ENCODE results near the gene MAN2A2. TPM values are rescaled to one million over a fixed set of nuclear protein-coding genes. Genes with fewer than 3 reads are reported as not detected.

Gene MAN2A2
- total RNA-seq, 1 donor: 15.1 TPM

- DNase-seq (ENCODE audit: low read depth): no peak
- no peak for TF ChIP-seq CTCF (IDR thresholded peaks at IDR 0.05; ENCODE audit: insufficient read depth, low read depth, low read length)
- H3K4me3 ChIP-seq (ENCODE audit: low read depth, low read length): no peak overlapping the region
Measured at GRCh38 chr15:90967206-90967605, 64.1 kb downstream of the MAN2A2 start.

- no peak for DNase-seq (ENCODE audit: low read depth)
- H3K4me3 ChIP-seq (ENCODE audit: low read depth, low read length): no peak overlapping the region
- no peak for TF ChIP-seq CTCF (IDR thresholded peaks at IDR 0.05; ENCODE audit: insufficient read depth, low read depth, low read length)
Measured at GRCh38 chr15:90968434-90968833, 65.3 kb downstream of the MAN2A2 start.

GRCh38 chr15:90970274-90970673 lies 67.2 kb downstream of the MAN2A2 start:
- no peak for DNase-seq (ENCODE audit: low read depth)
- no peak for TF ChIP-seq CTCF (IDR thresholded peaks at IDR 0.05; ENCODE audit: insufficient read depth, low read depth, low read length)
- no peak overlapping the region for H3K4me3 ChIP-seq (ENCODE audit: low read depth, low read length)

GRCh38 chr15:90972133-90972532 lies 69.0 kb downstream of the MAN2A2 start:
- H3K4me3 ChIP-seq (ENCODE audit: low read depth, low read length): no peak overlapping the region
- TF ChIP-seq CTCF (IDR thresholded peaks at IDR 0.05; ENCODE audit: insufficient read depth, low read depth, low read length): no peak
- no peak for DNase-seq (ENCODE audit: low read depth)

Small RNA genes lying within 50 kb of the gene (small RNA-seq; reads per million reads assigned to genes)
- not detected for gene RN7SL363P

Other genes starting within 250 kb of the MAN2A2 start
- gene BLM, start 186.0 kb upstream of the MAN2A2 start, total RNA-seq: 4.8 and 6.0 TPM in 2 replicates
- gene FURIN, start 34.7 kb upstream of the MAN2A2 start, total RNA-seq: 38.4 and 45.1 TPM in 2 replicates
- gene FES, start 18.8 kb upstream of the MAN2A2 start, total RNA-seq: 17.3 and 26.1 TPM in 2 replicates
- 9.5 and 10.3 TPM in 2 replicates for gene HDDC3, start 29.2 kb downstream of the MAN2A2 start, total RNA-seq
- gene UNC45A, start 32.0 kb downstream of the MAN2A2 start, total RNA-seq: 65.1 and 69.1 TPM in 2 replicates
- 12.9 and 14.7 TPM in 2 replicates for gene RCCD1, start 51.6 kb downstream of the MAN2A2 start, total RNA-seq
- 61.5 and 113 TPM in 2 replicates for gene PRC1, start 91.2 kb downstream of the MAN2A2 start, total RNA-seq
- gene VPS33B, start 119.3 kb downstream of the MAN2A2 start, total RNA-seq: 6.0 and 8.4 TPM in 2 replicates
- not detected in 2 replicates for gene SV2B, start 197.0 kb downstream of the MAN2A2 start, total RNA-seq

All from fibroblast of villous mesenchyme (primary cell).